Astrocyte (in vitro differentiated cells and primary cell): Measurements from ENCODE around the gene TMEM220.

ENCODE experiments used
- CTCF ChIP-seq: IDR thresholded peaks from 2 replicates; pipeline ENCODE4 v1.5.1; 2011; ENCODE audit warnings: low read depth, mild to moderate bottlenecking, inconsistent platforms, low read length, moderate library complexity; ENCODE audit not compliant: insufficient read depth
- EZH2 ChIP-seq: IDR thresholded peaks from 2 replicates; pipeline ENCODE4 v1.6.1; 2012; ENCODE audit warnings: mild to moderate bottlenecking, low read length, inconsistent platforms; ENCODE audit not compliant: insufficient read depth

GRCh38 chr17:10742431-10742830 lies 12.6 kb upstream of the TMEM220 start:
- TF ChIP-seq EZH2, result no peak
- TF ChIP-seq CTCF, result no peak
